IMR-90 (cell line): ENCODE measurements around the gene IL3RA.

Experiments used
- CEBPB ChIP-seq: IDR thresholded peaks from 2 replicates; pipeline ENCODE4 v1.6.1; 2012; ENCODE audit warnings: low read depth, low read length, improper control_type of control experiment
- CHD1 ChIP-seq: IDR thresholded peaks from 2 replicates; pipeline ENCODE4 v1.6.1; 2012; ENCODE audit warnings: low read depth, low read length, improper control_type of control experiment
- CTCF ChIP-seq: conservative IDR thresholded peaks from 2 replicates; pipeline ENCODE4 v1.5.1; 2012; ENCODE audit warnings: mild to moderate bottlenecking, low read depth, low read length, improper control_type of control experiment
- ELK1 ChIP-seq: fragments of 150-350 bp; IDR thresholded peaks from 2 replicates; pipeline ENCODE4 v1.6.1; 2016; ENCODE audit warnings: low read depth, mild to moderate bottlenecking, low read length, moderate library complexity, borderline replicate concordance
- POLR2A ChIP-seq: IDR thresholded peaks from 2 replicates; pipeline ENCODE4 v1.6.1; 2012; ENCODE audit warnings: mild to moderate bottlenecking, low read depth, low read length
- SMC3 ChIP-seq: fragments of 150-350 bp; IDR thresholded peaks from 2 replicates; pipeline ENCODE4 v1.6.1; 2016; ENCODE audit warnings: low read depth, mild to moderate bottlenecking, antibody characterized with exemption, low read length, moderate library complexity

- TF ChIP-seq SMC3 (no peak), CTCF (no peak), POLR2A (no peak), ELK1 (no peak), CHD1 (no peak), CEBPB (no peak)
Observed at GRCh38 chrX:1358793-1359476, 22.4 kb downstream of the IL3RA start.
